HFFc6 (cell line): ENCODE data around the gene AFF2. TPM values are rescaled to one million over a fixed set of nuclear protein-coding genes. Genes with fewer than 3 reads are reported as not detected.

Source experiments
- DNase-seq: peaks from one replicate; pipeline ENCODE4 v3.0.0-alpha.2; 2018
- H3K27ac Mint-ChIP-seq: 2 replicates; pipeline ENCODE4 v1.8.0; 2020; ENCODE audit warnings: mild to moderate bottlenecking, mixed read lengths
- H3K27me3 Mint-ChIP-seq: 2 replicates; pipeline ENCODE4 v1.8.0; 2021; ENCODE audit warnings: mild to moderate bottlenecking, moderate library complexity, mixed read lengths; ENCODE audit not compliant: insufficient read depth
- H3K36me3 Mint-ChIP-seq: 2 replicates; pipeline ENCODE4 v1.8.0; 2021; ENCODE audit warnings: low read depth, mixed read lengths
- H3K4me1 Mint-ChIP-seq: 2 replicates; pipeline ENCODE4 v1.8.0; 2020; ENCODE audit warnings: low read depth, mixed read lengths
- H3K4me3 Mint-ChIP-seq: 2 replicates; pipeline ENCODE4 v1.8.0; 2020; ENCODE audit warnings: mild to moderate bottlenecking, moderate library complexity, mixed read lengths
- H3K9me3 Mint-ChIP-seq: 2 replicates; pipeline ENCODE4 v1.8.0; 2020; ENCODE audit warnings: mild to moderate bottlenecking, mixed read lengths
- total RNA-seq, 6 experiments: library from RNA; stranded (reverse); fragmentation: NEBNext Ultra II Directional; extraction: Animal tissue kit (Norgen Biotek cat#: 25700); gene quantifications; 2 replicates in 1 of 6; 3 replicates in 5 of 6; pipeline ENCODE4 v1.2.3, GENCODE V29; 2021
- TF ChIP-seq, protein P1 (sequence below): fragments of 200-600 bp; sonication (generic); IDR thresholded peaks from 2 replicates; pipeline ENCODE4 v1.5.0; 2021; ENCODE audit warnings: antibody characterized with exemption, mild to moderate bottlenecking

Gene AFF2
- total RNA-seq, 6 experiments from 2014 or later: not detected

DNA sequence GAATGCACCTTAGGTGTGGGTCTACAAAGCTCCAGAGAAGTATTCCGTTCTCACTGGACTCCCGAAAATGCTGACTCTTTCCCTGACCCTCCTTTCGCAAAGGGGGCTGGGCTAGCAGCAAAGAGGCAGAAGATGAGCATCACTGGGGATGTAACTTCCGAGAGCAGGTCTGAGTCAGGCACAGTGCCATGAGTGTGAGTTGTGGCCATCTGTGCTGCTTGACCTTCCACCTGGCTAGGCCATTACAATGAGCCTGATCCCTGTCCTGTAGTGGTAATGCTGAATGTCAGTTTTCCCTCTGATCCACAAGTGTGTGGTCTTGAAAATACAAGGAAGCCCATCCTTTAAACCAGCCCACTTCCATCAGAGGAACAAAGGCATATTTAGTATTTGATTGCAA, 479.4 kb downstream of the AFF2 start:
- TF ChIP-seq, protein P1, sequence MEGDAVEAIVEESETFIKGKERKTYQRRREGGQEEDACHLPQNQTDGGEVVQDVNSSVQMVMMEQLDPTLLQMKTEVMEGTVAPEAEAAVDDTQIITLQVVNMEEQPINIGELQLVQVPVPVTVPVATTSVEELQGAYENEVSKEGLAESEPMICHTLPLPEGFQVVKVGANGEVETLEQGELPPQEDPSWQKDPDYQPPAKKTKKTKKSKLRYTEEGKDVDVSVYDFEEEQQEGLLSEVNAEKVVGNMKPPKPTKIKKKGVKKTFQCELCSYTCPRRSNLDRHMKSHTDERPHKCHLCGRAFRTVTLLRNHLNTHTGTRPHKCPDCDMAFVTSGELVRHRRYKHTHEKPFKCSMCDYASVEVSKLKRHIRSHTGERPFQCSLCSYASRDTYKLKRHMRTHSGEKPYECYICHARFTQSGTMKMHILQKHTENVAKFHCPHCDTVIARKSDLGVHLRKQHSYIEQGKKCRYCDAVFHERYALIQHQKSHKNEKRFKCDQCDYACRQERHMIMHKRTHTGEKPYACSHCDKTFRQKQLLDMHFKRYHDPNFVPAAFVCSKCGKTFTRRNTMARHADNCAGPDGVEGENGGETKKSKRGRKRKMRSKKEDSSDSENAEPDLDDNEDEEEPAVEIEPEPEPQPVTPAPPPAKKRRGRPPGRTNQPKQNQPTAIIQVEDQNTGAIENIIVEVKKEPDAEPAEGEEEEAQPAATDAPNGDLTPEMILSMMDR: no peak
- DNase-seq: no peak
- Mint-ChIP-seq H3K27ac (no peak overlapping the region), H3K4me1 (no peaks in the 10 kb centered on the region), H3K9me3 (peaks cover 14% of the 10 kb centered on the region), H3K27me3 (no peaks in the 10 kb centered on the region), H3K4me3 (no peak overlapping the region), H3K36me3 (no peaks in the 10 kb centered on the region)

DNA sequence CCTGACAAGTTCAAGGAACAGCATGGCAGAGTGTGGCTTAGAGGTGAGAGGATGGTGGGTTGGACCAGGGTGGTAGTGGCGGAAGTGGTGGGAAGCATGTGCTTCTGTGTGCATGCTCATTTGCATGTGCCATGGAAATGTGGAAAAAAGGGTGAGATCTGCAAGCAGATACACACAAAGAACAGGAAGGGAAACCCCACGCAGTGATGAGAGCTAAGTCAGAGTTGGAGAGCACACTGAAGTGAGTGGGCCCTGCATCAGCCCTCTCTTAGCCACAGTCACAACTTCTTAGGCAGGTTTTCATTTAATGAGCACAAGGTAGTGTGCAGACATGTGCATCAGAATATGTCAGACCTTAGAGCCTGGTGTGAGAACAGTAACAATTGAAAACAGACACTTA, 483.8 kb downstream of the AFF2 start:
- no peak overlapping the region for H3K27ac Mint-ChIP-seq
- no peaks in the 10 kb centered on the region for H3K4me1 Mint-ChIP-seq
- no peaks in the 10 kb centered on the region for H3K36me3 Mint-ChIP-seq
- H3K4me3 Mint-ChIP-seq: no peak overlapping the region
- H3K27me3 Mint-ChIP-seq: no peaks in the 10 kb centered on the region
- no peak for DNase-seq
- H3K9me3 Mint-ChIP-seq: peaks cover 20% of the 10 kb centered on the region
- TF ChIP-seq, protein P1: no peak

DNA sequence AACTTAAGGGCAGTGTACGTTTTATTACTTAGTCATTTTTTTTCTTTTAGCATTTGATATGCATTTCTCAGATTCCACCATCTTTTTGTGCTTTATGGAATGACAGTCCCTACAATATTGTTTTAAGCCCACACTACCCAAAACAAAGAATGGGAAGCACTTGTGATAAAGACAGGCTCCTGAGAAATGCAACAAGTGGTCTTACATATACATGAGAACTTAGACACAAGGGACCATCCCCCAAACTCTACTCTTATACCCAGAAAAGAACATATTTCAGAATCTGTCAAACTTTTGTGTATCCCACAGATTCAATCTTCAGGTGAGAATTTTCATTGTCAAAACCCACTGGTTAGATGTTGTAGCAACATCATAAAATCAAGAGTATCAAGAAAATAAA, 491.1 kb downstream of the AFF2 start:
- Mint-ChIP-seq H3K4me3 (no peak overlapping the region), H3K9me3 (peaks cover 13% of the 10 kb centered on the region; the same call in 1 of the 2 replicates), H3K36me3 (no peaks in the 10 kb centered on the region), H3K4me1 (no peaks in the 10 kb centered on the region), H3K27ac (no peak overlapping the region), H3K27me3 (no peaks in the 10 kb centered on the region)
- TF ChIP-seq, protein P1: no peak
- DNase-seq: no peak

DNA sequence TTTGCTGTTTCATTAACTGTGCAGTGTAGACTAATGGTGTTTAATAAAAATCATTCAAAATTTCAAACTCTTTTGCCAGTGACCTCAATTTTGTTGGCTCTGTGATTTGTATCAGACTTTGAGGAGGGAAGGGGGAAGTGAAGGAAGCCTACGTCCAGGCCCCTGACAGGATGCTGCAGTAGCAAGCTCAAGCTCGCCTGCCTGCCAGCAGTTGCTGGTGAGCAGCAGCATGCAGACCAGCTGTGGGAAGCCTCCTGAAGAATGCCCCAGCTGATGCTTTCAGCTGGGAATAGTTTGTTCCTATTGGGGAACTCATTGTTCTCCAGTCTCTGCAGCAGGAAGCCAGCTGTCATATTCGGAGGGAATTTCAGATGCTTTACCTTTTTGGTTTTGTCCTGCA, 495.2 kb downstream of the AFF2 start:
- no peak overlapping the region for H3K4me3 Mint-ChIP-seq
- DNase-seq: no peak
- no peak overlapping the region for H3K27ac Mint-ChIP-seq
- H3K27me3 Mint-ChIP-seq: no peaks in the 10 kb centered on the region
- no peaks in the 10 kb centered on the region for H3K4me1 Mint-ChIP-seq
- H3K9me3 Mint-ChIP-seq: peaks cover 16% of the 10 kb centered on the region; the same call in 1 of the 2 replicates
- TF ChIP-seq, protein P1: no peak
- no peaks in the 10 kb centered on the region for H3K36me3 Mint-ChIP-seq

DNA sequence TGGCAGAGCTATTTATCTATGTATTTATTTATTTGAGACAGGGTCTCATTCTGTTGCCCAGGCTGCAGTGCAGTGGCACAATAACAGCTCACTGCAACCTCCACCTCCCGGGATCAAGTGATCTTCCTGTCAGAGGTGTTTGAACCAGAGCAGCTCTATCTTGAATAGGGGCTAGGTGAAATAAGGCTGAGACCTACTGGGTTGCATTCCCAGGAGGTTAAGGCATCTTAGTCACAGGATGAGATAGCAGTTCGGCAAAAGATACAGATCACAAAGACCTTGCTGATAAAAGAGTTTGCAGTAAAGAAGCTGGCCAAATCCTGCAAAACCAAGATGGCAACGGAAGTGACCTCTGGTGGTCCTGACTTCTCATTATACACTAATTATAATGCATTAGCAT, 501.9 kb downstream of the AFF2 start:
- no peaks in the 10 kb centered on the region for H3K36me3 Mint-ChIP-seq
- no peaks in the 10 kb centered on the region for H3K27me3 Mint-ChIP-seq
- peaks cover 8% of the 10 kb centered on the region; the same call in 1 of the 2 replicates for H3K9me3 Mint-ChIP-seq
- no peak overlapping the region for H3K4me3 Mint-ChIP-seq
- no peak for DNase-seq
- no peaks in the 10 kb centered on the region for H3K4me1 Mint-ChIP-seq
- H3K27ac Mint-ChIP-seq: no peak overlapping the region
- TF ChIP-seq, protein P1: no peak
